ENCODE measurements around the gene FBL.
A peak's percentile ranks its signal among the peaks of the same experiment; 100 is the strongest.
"Not testable (repeated sequence)": the region's sequence is repeated elsewhere in the genome, so short reads cannot be mapped to it uniquely, and the experiment has no call there.

The FBL gene

DNA sequence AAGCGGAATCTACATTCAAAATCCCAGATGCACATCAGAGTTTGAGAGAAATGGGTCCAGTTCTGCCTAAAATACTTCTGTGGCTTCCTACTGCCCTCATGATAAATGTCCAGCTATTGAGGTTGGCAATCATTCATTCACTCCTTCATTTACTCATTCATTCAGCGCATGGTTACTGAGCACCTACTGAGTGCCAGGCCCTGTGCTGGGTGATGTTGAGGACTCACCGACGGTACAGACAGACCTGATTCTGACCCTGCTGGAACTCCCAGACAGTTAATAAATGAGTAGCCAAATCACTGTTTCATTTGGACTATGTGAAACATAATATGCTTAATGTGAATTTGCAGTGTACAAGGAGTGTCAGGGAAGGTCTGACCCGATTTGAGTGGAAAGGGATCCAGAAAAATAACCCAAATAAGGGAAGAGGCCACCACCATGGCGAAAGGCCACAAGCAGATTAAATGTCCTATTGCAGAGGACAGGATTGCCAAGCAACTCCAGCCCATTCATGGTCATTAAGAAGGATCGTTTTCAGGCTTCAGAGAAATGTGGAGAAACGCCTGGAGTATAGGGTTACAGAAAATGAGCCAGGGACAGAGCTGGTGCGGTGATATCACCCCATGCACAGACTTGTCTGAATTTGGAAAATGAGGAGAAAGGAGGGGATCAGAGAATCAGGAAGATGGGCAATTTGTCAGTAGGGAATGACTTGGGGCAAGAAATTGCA lies 32.8 kb downstream of the FBL start:
- H3K27ac ChIP-seq (ENCODE audit: low read length) = no peak overlapping the region
- no peak overlapping the region for H3K4me2 ChIP-seq (ENCODE audit: low read length)
- no peaks in the 10 kb centered on the region for H3K79me2 ChIP-seq (ENCODE audit: low read length)
- peaks cover 9% of the 10 kb centered on the region for H3K36me3 ChIP-seq (replicated peaks; ENCODE audit: low read depth, low read length)
- no peaks in the 10 kb centered on the region for H4K20me1 ChIP-seq (ENCODE audit: insufficient read depth, low read length)
- no peak overlapping the region for H3K9ac ChIP-seq (ENCODE audit: low read length)
- TF ChIP-seq, protein P1, sequence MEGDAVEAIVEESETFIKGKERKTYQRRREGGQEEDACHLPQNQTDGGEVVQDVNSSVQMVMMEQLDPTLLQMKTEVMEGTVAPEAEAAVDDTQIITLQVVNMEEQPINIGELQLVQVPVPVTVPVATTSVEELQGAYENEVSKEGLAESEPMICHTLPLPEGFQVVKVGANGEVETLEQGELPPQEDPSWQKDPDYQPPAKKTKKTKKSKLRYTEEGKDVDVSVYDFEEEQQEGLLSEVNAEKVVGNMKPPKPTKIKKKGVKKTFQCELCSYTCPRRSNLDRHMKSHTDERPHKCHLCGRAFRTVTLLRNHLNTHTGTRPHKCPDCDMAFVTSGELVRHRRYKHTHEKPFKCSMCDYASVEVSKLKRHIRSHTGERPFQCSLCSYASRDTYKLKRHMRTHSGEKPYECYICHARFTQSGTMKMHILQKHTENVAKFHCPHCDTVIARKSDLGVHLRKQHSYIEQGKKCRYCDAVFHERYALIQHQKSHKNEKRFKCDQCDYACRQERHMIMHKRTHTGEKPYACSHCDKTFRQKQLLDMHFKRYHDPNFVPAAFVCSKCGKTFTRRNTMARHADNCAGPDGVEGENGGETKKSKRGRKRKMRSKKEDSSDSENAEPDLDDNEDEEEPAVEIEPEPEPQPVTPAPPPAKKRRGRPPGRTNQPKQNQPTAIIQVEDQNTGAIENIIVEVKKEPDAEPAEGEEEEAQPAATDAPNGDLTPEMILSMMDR (IDR thresholded peaks at IDR 0.05; ENCODE audit: low read depth, low read length) = no peak
- no peak for TF ChIP-seq EZH2phosphoT487 (IDR thresholded peaks at IDR 0.05; ENCODE audit: low read depth)
- H3K4me3 ChIP-seq (ENCODE audit: low read length) = no peak overlapping the region
- no peak overlapping the region for H2AFZ ChIP-seq (ENCODE audit: low read depth, low read length)
- H3K4me1 ChIP-seq (ENCODE audit: low read length) = peaks cover 1% of the 10 kb centered on the region; the same call in 1 of the 2 replicates
- H3K27me3 ChIP-seq (ENCODE audit: low read depth, low read length) = no peaks in the 10 kb centered on the region
- no peaks in the 10 kb centered on the region for H3K9me3 ChIP-seq (ENCODE audit: insufficient read depth, low read length)

DNA sequence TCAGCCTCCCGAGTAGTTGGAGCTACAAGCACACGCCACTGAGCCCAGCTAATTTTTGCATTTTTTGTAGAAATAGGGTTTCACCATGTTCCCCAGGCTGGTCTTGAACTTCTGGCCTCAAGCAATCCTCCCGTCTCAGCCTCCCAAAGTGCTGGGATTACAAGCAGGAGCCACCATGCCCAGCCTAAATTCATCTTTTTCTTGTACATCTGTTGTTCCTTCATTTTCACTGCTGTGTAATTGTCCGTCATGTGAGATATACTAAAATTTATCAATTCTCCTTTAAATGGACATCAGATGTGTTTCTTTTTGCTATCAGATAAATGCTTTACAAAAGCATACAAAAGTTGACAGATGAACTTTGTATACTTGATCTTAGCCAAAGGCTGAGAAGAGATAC lies 35.1 kb downstream of the FBL start:
- Histone ChIP-seq H3K9ac (ENCODE audit: low read length) (no peak overlapping the region), H2AFZ (ENCODE audit: low read depth, low read length) (no peak overlapping the region), H4K20me1 (ENCODE audit: insufficient read depth, low read length) (no peaks in the 10 kb centered on the region), H3K4me2 (ENCODE audit: low read length) (no peak overlapping the region), H3K9me3 (ENCODE audit: insufficient read depth, low read length) (no peaks in the 10 kb centered on the region), H3K79me2 (ENCODE audit: low read length) (no peaks in the 10 kb centered on the region), H3K27ac (ENCODE audit: low read length) (no peak overlapping the region), H3K4me1 (ENCODE audit: low read length) (no peaks in the 10 kb centered on the region), H3K36me3 (replicated peaks; ENCODE audit: low read depth, low read length) (no peaks in the 10 kb centered on the region), H3K4me3 (ENCODE audit: low read length) (no peak overlapping the region), H3K27me3 (ENCODE audit: low read depth, low read length) (no peaks in the 10 kb centered on the region)
- TF ChIP-seq, protein P1 (IDR thresholded peaks at IDR 0.05; ENCODE audit: low read depth, low read length) = no peak
- no peak for TF ChIP-seq EZH2phosphoT487 (IDR thresholded peaks at IDR 0.05; ENCODE audit: low read depth)

DNA sequence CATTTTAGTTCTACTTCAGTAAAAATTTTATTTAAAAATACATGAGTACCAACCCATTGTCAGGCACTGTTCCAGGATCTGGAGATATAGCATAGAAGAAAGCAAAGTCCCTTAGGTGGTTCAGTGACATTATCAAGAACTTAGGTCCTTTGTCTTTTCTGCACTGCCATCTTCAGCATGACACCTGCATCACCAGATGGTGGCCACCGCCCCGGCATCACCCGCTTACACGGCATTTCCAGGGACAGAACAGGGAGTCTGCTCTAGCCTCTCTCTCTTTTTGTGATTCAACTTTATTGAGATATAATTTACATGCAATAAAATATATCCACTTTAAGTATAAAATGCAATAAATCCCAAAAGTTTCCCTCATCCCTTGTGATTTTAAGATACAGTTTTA lies 35.8 kb downstream of the FBL start:
- no peaks in the 10 kb centered on the region for H3K79me2 ChIP-seq (ENCODE audit: low read length)
- no peak overlapping the region for H2AFZ ChIP-seq (ENCODE audit: low read depth, low read length)
- no peaks in the 10 kb centered on the region for H3K36me3 ChIP-seq (replicated peaks; ENCODE audit: low read depth, low read length)
- no peaks in the 10 kb centered on the region for H3K27me3 ChIP-seq (ENCODE audit: low read depth, low read length)
- H3K27ac ChIP-seq (ENCODE audit: low read length) = no peak overlapping the region
- no peak for TF ChIP-seq EZH2phosphoT487 (IDR thresholded peaks at IDR 0.05; ENCODE audit: low read depth)
- TF ChIP-seq, protein P1 (IDR thresholded peaks at IDR 0.05; ENCODE audit: low read depth, low read length) = peak; percentile 8; the same call in 1 of the 2 replicates
- H3K4me3 ChIP-seq (ENCODE audit: low read length) = no peak overlapping the region
- H3K9me3 ChIP-seq (ENCODE audit: insufficient read depth, low read length) = no peaks in the 10 kb centered on the region
- H4K20me1 ChIP-seq (ENCODE audit: insufficient read depth, low read length) = no peaks in the 10 kb centered on the region
- no peak overlapping the region for H3K4me2 ChIP-seq (ENCODE audit: low read length)
- H3K9ac ChIP-seq (ENCODE audit: low read length) = no peak overlapping the region
- no peaks in the 10 kb centered on the region for H3K4me1 ChIP-seq (ENCODE audit: low read length)

DNA sequence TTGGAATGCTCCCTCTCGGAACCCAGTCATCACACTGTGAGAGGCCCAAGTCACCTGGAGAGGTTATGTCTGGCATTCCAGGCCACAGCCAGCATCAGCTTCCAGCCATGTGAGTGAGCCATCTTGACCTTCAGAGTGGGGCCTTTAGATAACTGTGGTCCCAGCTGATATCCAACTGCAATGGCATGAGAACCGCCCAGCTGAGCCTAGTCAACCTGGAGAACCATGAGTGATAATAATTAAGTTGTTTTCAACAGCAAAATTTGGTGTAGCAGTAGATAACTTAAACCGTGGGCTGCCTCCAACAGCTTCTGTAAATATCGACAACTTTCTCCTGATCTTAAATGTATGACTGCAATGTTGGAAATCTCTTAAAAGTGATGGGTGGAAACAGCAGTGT lies 36.8 kb downstream of the FBL start:
- Histone ChIP-seq H3K27me3 (ENCODE audit: low read depth, low read length) (no peaks in the 10 kb centered on the region), H2AFZ (ENCODE audit: low read depth, low read length) (no peak overlapping the region), H3K9me3 (ENCODE audit: insufficient read depth, low read length) (no peaks in the 10 kb centered on the region), H4K20me1 (ENCODE audit: insufficient read depth, low read length) (no peaks in the 10 kb centered on the region), H3K36me3 (replicated peaks; ENCODE audit: low read depth, low read length) (no peaks in the 10 kb centered on the region), H3K4me1 (ENCODE audit: low read length) (no peaks in the 10 kb centered on the region), H3K27ac (ENCODE audit: low read length) (no peak overlapping the region), H3K9ac (ENCODE audit: low read length) (no peak overlapping the region), H3K4me2 (ENCODE audit: low read length) (no peak overlapping the region), H3K4me3 (ENCODE audit: low read length) (no peak overlapping the region), H3K79me2 (ENCODE audit: low read length) (no peaks in the 10 kb centered on the region)
- TF ChIP-seq EZH2phosphoT487 (IDR thresholded peaks at IDR 0.05; ENCODE audit: low read depth) = no peak
- TF ChIP-seq, protein P1 (IDR thresholded peaks at IDR 0.05; ENCODE audit: low read depth, low read length) = no peak

DNA sequence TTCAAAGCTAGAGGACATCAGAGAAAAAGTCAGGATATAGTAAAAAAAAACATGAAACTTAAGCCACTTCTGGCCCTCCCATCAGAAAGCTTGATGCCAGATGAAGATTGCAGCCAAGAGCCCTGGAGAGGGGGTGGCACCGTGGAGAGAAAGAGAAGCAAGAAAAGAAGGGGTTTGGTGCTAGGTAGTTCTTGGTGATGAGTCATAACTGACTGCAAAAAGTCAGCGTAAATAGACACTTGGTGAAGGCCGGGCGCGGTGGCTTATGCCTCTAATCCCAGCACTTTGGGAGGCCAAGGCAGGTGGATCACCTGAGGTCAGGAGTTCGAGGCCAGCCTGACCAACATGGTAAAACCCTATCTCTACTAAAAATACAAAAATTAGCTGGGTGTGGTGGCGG lies 37.5 kb downstream of the FBL start:
- H2AFZ ChIP-seq (ENCODE audit: low read depth, low read length); H3K79me2 ChIP-seq (ENCODE audit: low read length); H4K20me1 ChIP-seq (ENCODE audit: insufficient read depth, low read length); H3K9me3 ChIP-seq (ENCODE audit: insufficient read depth, low read length); H3K4me3 ChIP-seq (ENCODE audit: low read length); H3K4me2 ChIP-seq (ENCODE audit: low read length); H3K27me3 ChIP-seq (ENCODE audit: low read depth, low read length); H3K9ac ChIP-seq (ENCODE audit: low read length); H3K27ac ChIP-seq (ENCODE audit: low read length); H3K4me1 ChIP-seq (ENCODE audit: low read length); H3K36me3 ChIP-seq (replicated peaks; ENCODE audit: low read depth, low read length): not testable (repeated sequence)
